DMS114 treated with DMSO at 0.1 percent for 48 hours (cell line): ENCODE measurements around the gene TBC1D23.
"Not testable (repeated sequence)": the region's sequence is repeated elsewhere in the genome, so short reads cannot be mapped to it uniquely, and the experiment has no call there.

Experiments
- DNase-seq: peaks from one replicate; lab custom pipeline; 2025; ENCODE audit not compliant: unreplicated experiment; lab: John Stamatoyannopoulos, UW

TBC1D23 gene

GRCh38 chr3:100348727-100349126, 87.9 kb downstream of the TBC1D23 start:
- DNase-seq: no peak

- DNase-seq: not testable (repeated sequence)
Measured at GRCh38 chr3:100351770-100352169, 91.0 kb downstream of the TBC1D23 start.

- DNase-seq: no peak
Measured at GRCh38 chr3:100352296-100353231, 91.8 kb downstream of the TBC1D23 start.

- no peak for DNase-seq
Measured at GRCh38 chr3:100354850-100355249, 94.1 kb downstream of the TBC1D23 start.

- no peak for DNase-seq
Measured at GRCh38 chr3:100358413-100358812, 97.6 kb downstream of the TBC1D23 start.

GRCh38 chr3:100359035-100359434, 98.2 kb downstream of the TBC1D23 start:
- no peak for DNase-seq

GRCh38 chr3:100360757-100361496, 100.1 kb downstream of the TBC1D23 start:
- no peak for DNase-seq

- DNase-seq: no peak
Measured at GRCh38 chr3:100361897-100362296, 101.1 kb downstream of the TBC1D23 start.

GRCh38 chr3:100364421-100364820, 103.6 kb downstream of the TBC1D23 start:
- DNase-seq: no peak

- no peak for DNase-seq
Measured at GRCh38 chr3:100366424-100366823, 105.6 kb downstream of the TBC1D23 start.

- no peak for DNase-seq
Measured at GRCh38 chr3:100368441-100368840, 107.6 kb downstream of the TBC1D23 start.

GRCh38 chr3:100370756-100371155, 110.0 kb downstream of the TBC1D23 start:
- DNase-seq: no peak

- no peak for DNase-seq
Measured at GRCh38 chr3:100374521-100374920, 113.7 kb downstream of the TBC1D23 start.
